ENCODE results near the gene SMAP2.

DNA sequence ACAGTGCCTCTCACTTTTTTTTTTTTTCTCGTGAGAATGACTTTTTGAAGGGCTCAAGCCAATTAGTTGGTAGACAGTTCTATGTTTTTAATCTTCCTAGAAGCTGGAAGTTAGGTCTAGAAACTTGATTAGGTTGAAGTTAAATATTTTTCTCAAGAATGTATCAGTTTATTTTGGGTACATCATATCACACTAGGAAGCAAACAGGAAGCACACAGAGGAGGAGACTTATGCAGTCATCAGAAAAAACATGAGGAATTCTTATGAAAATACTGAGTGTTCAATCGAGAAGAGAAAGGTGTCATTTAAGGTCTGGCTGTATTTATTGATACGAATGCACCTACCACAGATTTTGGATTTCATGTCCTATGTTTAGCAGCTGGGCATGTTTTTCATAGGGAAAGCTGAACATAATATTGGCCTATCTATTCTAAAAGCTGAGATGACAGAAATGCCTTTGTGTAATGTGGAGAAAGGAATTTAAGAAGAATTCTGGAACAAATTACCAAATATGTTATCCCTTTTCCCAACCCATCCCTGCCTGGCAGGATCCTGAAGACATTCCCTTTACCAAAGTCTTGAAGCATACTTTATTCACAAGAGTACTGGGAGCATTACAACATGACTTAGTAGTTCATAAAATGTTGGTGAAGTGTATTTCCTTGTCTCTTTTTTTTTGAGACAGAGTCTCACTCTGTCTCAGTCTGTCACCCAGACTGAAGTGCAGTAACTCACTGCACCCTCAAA lies 59.3 kb downstream of the SMAP2 start:
- TF ChIP-seq POLR2A (IDR thresholded peaks at IDR 0.05; ENCODE audit: low read depth, low read length): no peak
- TF ChIP-seq, protein P1, sequence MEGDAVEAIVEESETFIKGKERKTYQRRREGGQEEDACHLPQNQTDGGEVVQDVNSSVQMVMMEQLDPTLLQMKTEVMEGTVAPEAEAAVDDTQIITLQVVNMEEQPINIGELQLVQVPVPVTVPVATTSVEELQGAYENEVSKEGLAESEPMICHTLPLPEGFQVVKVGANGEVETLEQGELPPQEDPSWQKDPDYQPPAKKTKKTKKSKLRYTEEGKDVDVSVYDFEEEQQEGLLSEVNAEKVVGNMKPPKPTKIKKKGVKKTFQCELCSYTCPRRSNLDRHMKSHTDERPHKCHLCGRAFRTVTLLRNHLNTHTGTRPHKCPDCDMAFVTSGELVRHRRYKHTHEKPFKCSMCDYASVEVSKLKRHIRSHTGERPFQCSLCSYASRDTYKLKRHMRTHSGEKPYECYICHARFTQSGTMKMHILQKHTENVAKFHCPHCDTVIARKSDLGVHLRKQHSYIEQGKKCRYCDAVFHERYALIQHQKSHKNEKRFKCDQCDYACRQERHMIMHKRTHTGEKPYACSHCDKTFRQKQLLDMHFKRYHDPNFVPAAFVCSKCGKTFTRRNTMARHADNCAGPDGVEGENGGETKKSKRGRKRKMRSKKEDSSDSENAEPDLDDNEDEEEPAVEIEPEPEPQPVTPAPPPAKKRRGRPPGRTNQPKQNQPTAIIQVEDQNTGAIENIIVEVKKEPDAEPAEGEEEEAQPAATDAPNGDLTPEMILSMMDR (conservative IDR thresholded peaks at IDR 0.05; ENCODE audit: low read depth, low read length): no peak
- TF ChIP-seq CHD1 (IDR thresholded peaks at IDR 0.05; ENCODE audit: low read depth, low read length): no peak
- TF ChIP-seq RFX5 (IDR thresholded peaks at IDR 0.05; ENCODE audit: low read depth, low read length): no peak
- no peak for TF ChIP-seq SMC3 (IDR thresholded peaks at IDR 0.05; ENCODE audit: low read depth, low read length)
- TF ChIP-seq FOS (IDR thresholded peaks at IDR 0.05; ENCODE audit: low read depth, low read length): no peak
- no peak for TF ChIP-seq CEBPB (IDR thresholded peaks at IDR 0.05; ENCODE audit: low read depth, low read length)
- no peak for TF ChIP-seq MAFK (IDR thresholded peaks at IDR 0.05; ENCODE audit: low read depth, low read length)
- no peak for TF ChIP-seq BHLHE40 (IDR thresholded peaks at IDR 0.05; ENCODE audit: low read depth, low read length)

Measured in IMR-90 (cell line).